Measurements from ENCODE around the gene SUCO.

- TF ChIP-seq CTCF (IDR thresholded peaks at IDR 0.05) (no peak), POLR2A (IDR thresholded peaks at IDR 0.05) (no peak)
Measured at GRCh38 chr1:172498857-172499256, 34.1 kb upstream of the SUCO start.

All from lower leg skin (tissue), 3 donors.